BE2C (cell line): ENCODE data around the gene HIC2.
A peak's percentile ranks its signal among the peaks of the same experiment; 100 is the strongest.
"Not testable (repeated sequence)": the region's sequence is repeated elsewhere in the genome, so short reads cannot be mapped to it uniquely, and the experiment has no call there.

Experiments used
- DNase-seq: peaks from one replicate; pipeline ENCODE4 v3.0.0-alpha.2; 2020
- H3K27me3 ChIP-seq: fragments of 250-450 bp; sonication (Bioruptor Pico); 2 replicates; pipeline ENCODE4 v1.5.1; 2020; ENCODE audit warnings: mild to moderate bottlenecking
- H3K36me3 ChIP-seq: fragments of 250-450 bp; sonication (Bioruptor Pico); 2 replicates; pipeline ENCODE4 v1.5.1; 2020; ENCODE audit warnings: mild to moderate bottlenecking
- H3K4me1 ChIP-seq: fragments of 250-450 bp; sonication (Bioruptor Pico); 2 replicates; pipeline ENCODE4 v1.5.1; 2020
- H3K4me3 ChIP-seq: 2 replicates; pipeline ENCODE4 v1.5.1; 2011; ENCODE audit warnings: low read depth, low read length
- H3K9me3 ChIP-seq: fragments of 250-450 bp; sonication (Bioruptor Pico); 2 replicates; pipeline ENCODE4 v1.5.1; 2020

Gene HIC2

GRCh38 chr22:21417853-21418252 lies 682 bp downstream of the HIC2 start:
- peak overlapping the region; percentile 38; the same call in 1 of the 2 replicates for H3K4me3 ChIP-seq
- peak; percentile 31 for DNase-seq

GRCh38 chr22:21418974-21419638 lies 1.9 kb downstream of the HIC2 start:
- peak; percentile 3 for DNase-seq
- H3K4me1 ChIP-seq, H3K4me3 ChIP-seq, H3K27me3 ChIP-seq, H3K9me3 ChIP-seq, H3K36me3 ChIP-seq: not testable (repeated sequence)

More at GRCh38 chr22:21417853-21418252, 682 bp downstream of the HIC2 start:
- not testable (repeated sequence) for H3K4me1 ChIP-seq, H3K9me3 ChIP-seq, H3K27me3 ChIP-seq, H3K36me3 ChIP-seq

- H3K27me3 ChIP-seq, H3K4me3 ChIP-seq: not testable (repeated sequence)
- peak; percentile 3 for DNase-seq
These were observed 3.1 kb downstream of the HIC2 start for GRCh38 chr22:21420180-21420763.

GRCh38 chr22:21424084-21424709 lies 7.0 kb downstream of the HIC2 start:
- DNase-seq, H3K4me3 ChIP-seq, H3K36me3 ChIP-seq, H3K9me3 ChIP-seq, H3K27me3 ChIP-seq, H3K4me1 ChIP-seq: not testable (repeated sequence)

More at GRCh38 chr22:21420180-21420763, 3.1 kb downstream of the HIC2 start:
- H3K9me3 ChIP-seq, H3K36me3 ChIP-seq, H3K4me1 ChIP-seq: not testable (repeated sequence)

- not testable (repeated sequence) for DNase-seq, H3K4me3 ChIP-seq, H3K9me3 ChIP-seq, H3K36me3 ChIP-seq, H3K4me1 ChIP-seq, H3K27me3 ChIP-seq
These were observed 17.4 kb downstream of the HIC2 start for GRCh38 chr22:21434378-21435233.

GRCh38 chr22:21435998-21436810 lies 19.0 kb downstream of the HIC2 start:
- DNase-seq, H3K27me3 ChIP-seq: not testable (repeated sequence)

GRCh38 chr22:21438013-21438412 lies 20.8 kb downstream of the HIC2 start:
- not testable (repeated sequence) for H3K27me3 ChIP-seq, DNase-seq, H3K9me3 ChIP-seq, H3K36me3 ChIP-seq, H3K4me1 ChIP-seq, H3K4me3 ChIP-seq

More at GRCh38 chr22:21435998-21436810, 19.0 kb downstream of the HIC2 start:
- H3K9me3 ChIP-seq, H3K4me3 ChIP-seq, H3K4me1 ChIP-seq, H3K36me3 ChIP-seq: not testable (repeated sequence)

- not testable (repeated sequence) for H3K4me1 ChIP-seq, H3K36me3 ChIP-seq, DNase-seq, H3K27me3 ChIP-seq, H3K9me3 ChIP-seq, H3K4me3 ChIP-seq
These were observed 23.0 kb downstream of the HIC2 start for GRCh38 chr22:21440018-21440636.

GRCh38 chr22:21440676-21441075 lies 23.5 kb downstream of the HIC2 start:
- H3K36me3 ChIP-seq: peaks cover 10% of the 10 kb centered on the region
- H3K4me3 ChIP-seq, H3K9me3 ChIP-seq, H3K4me1 ChIP-seq, H3K27me3 ChIP-seq, DNase-seq: not testable (repeated sequence)

- not testable (repeated sequence) for H3K9me3 ChIP-seq, DNase-seq, H3K4me3 ChIP-seq, H3K27me3 ChIP-seq, H3K4me1 ChIP-seq
- peaks cover 15% of the 10 kb centered on the region for H3K36me3 ChIP-seq
These were observed 24.0 kb downstream of the HIC2 start for GRCh38 chr22:21441170-21441569.

GRCh38 chr22:21442123-21442522 lies 25.0 kb downstream of the HIC2 start:
- H3K4me3 ChIP-seq, DNase-seq, H3K9me3 ChIP-seq, H3K27me3 ChIP-seq, H3K4me1 ChIP-seq: not testable (repeated sequence)
- peaks cover 24% of the 10 kb centered on the region for H3K36me3 ChIP-seq

- H3K9me3 ChIP-seq, DNase-seq, H3K4me1 ChIP-seq: not testable (repeated sequence)
These were observed 25.5 kb downstream of the HIC2 start for GRCh38 chr22:21442646-21443045.

More at GRCh38 chr22:21442646-21443045, 25.5 kb downstream of the HIC2 start:
- not testable (repeated sequence) for H3K27me3 ChIP-seq, H3K4me3 ChIP-seq
- H3K36me3 ChIP-seq: peaks cover 25% of the 10 kb centered on the region
